Vagina (tissue), 2 donors: ENCODE data around the gene PTPRE. TPM values are rescaled to one million over a fixed set of nuclear protein-coding genes. Genes with fewer than 3 reads are reported as not detected.

Experiments used
- DNase-seq, 2 donors: peaks; one replicate each; pipeline ENCODE4 v3.0.0-alpha.2; 2017; ENCODE audit errors: extremely low spot score in 2 of 2
- H3K27ac ChIP-seq: fragments of 200-600 bp; sonication (generic); one replicate; pipeline ENCODE4 v1.5.1; 2019
- H3K27me3 ChIP-seq: fragments of 200-600 bp; sonication (generic); one replicate; pipeline ENCODE4 v1.5.1; 2019
- H3K36me3 ChIP-seq, 2 donors: fragments of 200-600 bp; sonication (generic); one replicate each; pipeline ENCODE4 v1.5.1; 2017 to 2019
- H3K4me1 ChIP-seq: fragments of 200-600 bp; sonication (generic); one replicate; pipeline ENCODE4 v1.5.1; 2019
- H3K4me3 ChIP-seq, 2 donors: fragments of 200-600 bp; sonication (generic); 1 replicate in 1 of 2; 2 replicates in 1 of 2; pipeline ENCODE4 v1.5.1; 2016 to 2019
- H3K9me3 ChIP-seq: fragments of 200-600 bp; sonication (generic); one replicate; pipeline ENCODE4 v1.5.1; 2019
- CTCF ChIP-seq, 3 experiments: fragments of 450-650 bp in 2 of 3; fragments of 200-600 bp in 1 of 3; sonication (generic) in 1 of 3; IDR thresholded peaks; one replicate each; pipeline ENCODE4 v1.5.1; 2017 to 2019; ENCODE audit warnings: antibody characterized with exemption in 3 of 3, mild to moderate bottlenecking in 2 of 3, moderate library complexity in 2 of 3
- POLR2A ChIP-seq, 2 donors: fragments of 450-650 bp; IDR thresholded peaks; one replicate each; pipeline ENCODE4 v1.6.1; 2017; ENCODE audit warnings: antibody characterized with exemption in 2 of 2, mild to moderate bottlenecking in 2 of 2, moderate library complexity in 2 of 2
- POLR2AphosphoS5 ChIP-seq, 2 donors: sonication (generic); formaldehyde crosslinking; IDR thresholded peaks; one replicate each; pipeline ENCODE4 v1.9.0; 2017; ENCODE audit warnings: antibody characterized with exemption in 2 of 2, mild to moderate bottlenecking in 2 of 2, low read depth in 1 of 2; ENCODE audit not compliant: insufficient read depth in 1 of 2
- intact Hi-C: fragments of 100-400 bp; cut with DNase I; formaldehyde crosslinking; loops from one replicate; pipeline ENCODE4 v1.15.1; 2023
- total RNA-seq: library from RNA; depleted of rRNA; stranded (reverse); fragments of >200 nt; gene quantifications from one replicate; pipeline ENCODE4 v1.2.3, GENCODE V29; 2016

PTPRE gene
- total RNA-seq, 1 donor from 2014 or later: 77.6 TPM

DNA sequence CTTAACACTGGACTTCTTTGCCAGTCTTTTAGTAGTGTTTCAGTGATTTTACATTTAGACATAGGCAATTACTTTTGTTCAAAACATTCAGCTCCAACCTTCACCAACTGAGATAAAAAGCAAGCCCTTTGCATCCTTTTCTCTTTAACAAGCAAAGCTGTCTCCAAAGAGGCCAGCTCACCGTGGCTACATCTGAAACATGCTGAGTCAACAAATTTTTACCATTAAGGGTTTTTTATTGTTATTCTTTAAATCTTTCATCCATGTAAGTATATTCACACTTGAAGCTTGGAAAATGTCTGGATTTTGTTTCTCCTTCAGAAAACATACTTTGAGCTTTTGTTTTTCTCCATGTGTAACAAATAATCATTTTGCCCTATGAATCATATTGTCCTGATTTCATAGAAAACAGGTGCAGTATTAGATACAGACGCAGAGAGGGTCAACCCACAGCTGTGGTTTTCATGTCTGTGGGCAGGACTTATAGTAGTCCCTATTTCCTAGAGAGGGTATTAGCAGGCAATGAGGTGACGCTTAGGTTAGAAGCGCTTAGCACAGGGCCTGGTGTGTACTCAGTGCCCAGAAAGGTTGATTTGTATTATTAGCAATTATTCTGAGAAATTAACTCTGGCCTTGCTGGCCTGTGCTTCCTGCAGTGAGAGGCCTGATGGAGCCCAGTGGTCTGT lies 119.9 kb downstream of the PTPRE start:
- H3K9me3 ChIP-seq: no peaks in the 10 kb centered on the region
- H3K4me3 ChIP-seq: no peak overlapping the region
- intact Hi-C loops: no loop called here
- H3K4me1 ChIP-seq: no peaks in the 10 kb centered on the region
- no peaks in the 10 kb centered on the region for H3K27me3 ChIP-seq
- TF ChIP-seq CTCF (IDR thresholded peaks at IDR 0.05) (no peak), POLR2A (IDR thresholded peaks at IDR 0.05) (no peak), POLR2AphosphoS5 (IDR thresholded peaks at IDR 0.05; ENCODE audit: insufficient read depth in 1 of 2, low read depth in 1 of 2) (no peak)
- DNase-seq: no peak
- H3K27ac ChIP-seq: no peak overlapping the region
- H3K36me3 ChIP-seq: no peaks in the 10 kb centered on the region

- no peak overlapping the region for H3K27ac ChIP-seq
- H3K9me3 ChIP-seq: no peaks in the 10 kb centered on the region
- intact Hi-C loops: no loop called here
- DNase-seq: no peak
- no peaks in the 10 kb centered on the region for H3K27me3 ChIP-seq
- no peak overlapping the region for H3K4me3 ChIP-seq
- no peaks in the 10 kb centered on the region for H3K36me3 ChIP-seq
- H3K4me1 ChIP-seq: no peaks in the 10 kb centered on the region
- TF ChIP-seq POLR2AphosphoS5 (IDR thresholded peaks at IDR 0.05; ENCODE audit: insufficient read depth in 1 of 2, low read depth in 1 of 2): no peak
- TF ChIP-seq CTCF (IDR thresholded peaks at IDR 0.05): no peak
- no peak for TF ChIP-seq POLR2A (IDR thresholded peaks at IDR 0.05)
Measured at GRCh38 chr10:128027306-128027705, 120.4 kb downstream of the PTPRE start.

DNA sequence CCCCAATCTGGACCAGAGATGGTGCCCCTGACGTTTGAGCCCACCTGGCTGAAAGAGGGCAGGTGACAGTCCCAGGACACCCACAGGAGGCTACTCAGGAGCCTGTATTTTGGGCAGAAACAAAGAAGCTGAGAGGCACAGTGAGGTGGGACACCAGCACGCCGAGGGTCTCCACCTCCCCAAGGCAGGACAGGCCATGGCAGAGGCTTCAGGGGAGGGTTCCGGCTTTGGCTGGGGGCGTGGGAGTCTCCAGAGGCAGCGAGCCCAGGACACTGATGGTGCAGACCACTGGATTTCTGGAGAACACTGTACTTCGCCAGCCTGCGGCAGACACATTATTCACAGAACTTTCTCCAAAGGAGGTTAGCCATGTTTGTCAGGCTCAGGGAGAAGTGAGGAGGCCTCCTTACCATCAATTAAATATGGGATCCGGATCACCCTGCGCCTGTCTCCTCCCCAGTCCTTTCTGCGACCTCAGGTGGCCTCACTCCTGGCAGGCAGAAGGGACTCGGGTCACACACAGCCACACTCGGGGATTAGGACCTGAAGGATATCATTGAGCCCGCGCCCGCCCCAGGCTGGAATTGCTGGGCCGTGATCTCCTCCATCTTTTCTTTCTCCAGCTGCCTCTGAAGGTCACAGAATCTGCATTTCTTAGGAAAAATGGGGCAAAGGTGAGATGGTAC lies 121.1 kb downstream of the PTPRE start:
- Histone ChIP-seq H3K36me3 (no peaks in the 10 kb centered on the region), H3K9me3 (no peaks in the 10 kb centered on the region), H3K4me1 (no peaks in the 10 kb centered on the region), H3K4me3 (no peak overlapping the region), H3K27me3 (no peaks in the 10 kb centered on the region), H3K27ac (no peak overlapping the region)
- TF ChIP-seq POLR2AphosphoS5 (IDR thresholded peaks at IDR 0.05; ENCODE audit: insufficient read depth in 1 of 2, low read depth in 1 of 2): no peak
- TF ChIP-seq CTCF (IDR thresholded peaks at IDR 0.05): no peak
- TF ChIP-seq POLR2A (IDR thresholded peaks at IDR 0.05): no peak
- intact Hi-C loops: no loop called here
- DNase-seq: no peak

DNA sequence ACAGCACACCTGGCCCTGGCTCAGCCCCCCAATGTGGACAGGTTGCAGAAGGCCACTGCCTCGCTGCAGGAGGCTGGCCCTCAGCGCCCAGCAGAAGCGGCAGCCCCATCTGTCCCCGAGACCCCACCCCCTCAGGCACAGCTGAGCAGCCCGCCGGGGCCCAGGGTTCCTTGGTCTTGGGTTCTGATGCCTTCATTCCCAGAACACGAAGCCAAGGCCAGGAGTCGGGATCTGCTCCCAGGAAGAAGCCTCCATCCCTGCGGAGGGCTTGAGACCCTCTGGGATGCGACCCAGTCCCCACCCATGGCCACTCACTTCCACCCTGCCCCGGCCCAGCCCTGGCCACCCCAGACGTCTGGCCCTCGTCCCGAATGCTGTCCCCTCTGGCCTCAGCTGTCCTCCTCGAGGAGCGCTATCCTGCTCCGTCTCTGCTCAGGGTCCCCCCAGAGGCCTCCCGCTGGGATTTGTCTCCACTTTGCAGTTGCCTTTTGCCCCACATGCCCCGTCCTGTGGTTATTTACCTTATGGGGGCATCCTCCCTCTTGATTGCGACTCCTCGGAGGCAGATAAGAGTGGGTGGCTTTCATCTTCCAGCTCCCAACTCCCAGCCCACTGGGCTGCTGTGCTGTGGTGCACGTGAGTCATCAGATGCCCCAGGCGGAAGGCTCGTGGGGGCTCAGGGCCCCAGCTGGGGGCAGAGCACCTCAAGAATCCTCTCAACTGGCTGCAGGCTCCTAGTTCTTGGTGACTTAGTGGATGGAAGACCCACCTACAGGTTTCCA lies 121.8 kb downstream of the PTPRE start:
- TF ChIP-seq POLR2A (IDR thresholded peaks at IDR 0.05) (no peak), POLR2AphosphoS5 (IDR thresholded peaks at IDR 0.05; ENCODE audit: insufficient read depth in 1 of 2, low read depth in 1 of 2) (no peak), CTCF (IDR thresholded peaks at IDR 0.05) (no peak)
- Histone ChIP-seq H3K4me3 (no peak overlapping the region), H3K4me1 (no peaks in the 10 kb centered on the region), H3K27me3 (no peaks in the 10 kb centered on the region), H3K9me3 (no peaks in the 10 kb centered on the region), H3K36me3 (no peaks in the 10 kb centered on the region), H3K27ac (no peak overlapping the region)
- intact Hi-C loops: no loop called here
- no peak for DNase-seq
